Caco-2 (cell line): ENCODE results near the gene ITGAD. TPM values are rescaled to one million over a fixed set of nuclear protein-coding genes. Genes with fewer than 3 reads are reported as not detected.

Experiments used
- BruUV-seq: library from RNA; stranded (reverse); fragments of 400-500 nt; replicated peaks from 2 replicates; lab custom pipeline; 2021; lab: Mats Ljungman, UMichigan
- CTCF ChIA-PET: fragments of 300-600 bp; sonication (Branson Sonifier 250); formaldehyde crosslinking; loops from one replicate; lab custom pipeline; 2022; ENCODE audit warnings: antibody characterized with exemption; lab: Charles Lee
- POLR2A ChIA-PET: fragments of 300-600 bp; sonication (Branson Sonifier 250); formaldehyde crosslinking; loops from one replicate; lab custom pipeline; 2022; ENCODE audit warnings: antibody characterized with exemption; lab: Charles Lee
- DNase-seq, 2 experiments: peaks; one replicate each; pipeline versions ENCODE4 v3.0.0 to v3.0.0-alpha.2; 2020 to 2022
- H3K27me3 ChIP-seq: replicated peaks from 2 replicates; pipeline ENCODE4 v1.6.0; 2011; ENCODE audit warnings: low read length; ENCODE audit not compliant: control insufficient read depth, insufficient read depth
- H3K36me3 ChIP-seq: 2 replicates; pipeline ENCODE4 v1.5.1; 2011; ENCODE audit warnings: low read length; ENCODE audit not compliant: control insufficient read depth, insufficient read depth
- H3K4me1 ChIP-seq: fragments of 250-450 bp; sonication (Bioruptor Pico); 2 replicates; pipeline ENCODE4 v1.5.1; 2020; ENCODE audit warnings: mild to moderate bottlenecking
- H3K4me3 ChIP-seq: 2 replicates; pipeline ENCODE4 v1.5.1; 2011; ENCODE audit warnings: low read depth, mild to moderate bottlenecking, control low read depth, low read length
- H3K9me3 ChIP-seq: fragments of 250-450 bp; sonication (Bioruptor Pico); 2 replicates; pipeline ENCODE4 v1.5.1; 2020; ENCODE audit warnings: mild to moderate bottlenecking, moderate library complexity
- H3K27ac Mint-ChIP-seq: one replicate; pipeline ENCODE4 v1.8.0; 2022; ENCODE audit warnings: mixed read lengths; ENCODE audit not compliant: unreplicated experiment
- H3K27me3 Mint-ChIP-seq: one replicate; pipeline ENCODE4 v1.8.0; 2022; ENCODE audit warnings: mixed read lengths; ENCODE audit not compliant: insufficient read depth, unreplicated experiment
- H3K36me3 Mint-ChIP-seq: one replicate; pipeline ENCODE4 v1.8.0; 2022; ENCODE audit warnings: mild to moderate bottlenecking, mixed read lengths; ENCODE audit not compliant: insufficient read depth, unreplicated experiment
- H3K4me1 Mint-ChIP-seq: one replicate; pipeline ENCODE4 v1.8.0; 2022; ENCODE audit warnings: low read depth, mixed read lengths; ENCODE audit not compliant: unreplicated experiment
- H3K4me3 Mint-ChIP-seq: one replicate; pipeline ENCODE4 v1.8.0; 2022; ENCODE audit warnings: mild to moderate bottlenecking, moderate library complexity, mixed read lengths; ENCODE audit not compliant: unreplicated experiment
- H3K9me3 Mint-ChIP-seq: one replicate; pipeline ENCODE4 v1.8.0; 2022; ENCODE audit warnings: mixed read lengths; ENCODE audit not compliant: unreplicated experiment
- CTCF ChIP-seq, 2 experiments: fragments of 200-600 bp in 1 of 2; IDR thresholded peaks; 1 replicate in 1 of 2; 2 replicates in 1 of 2; pipeline versions ENCODE4 v1.5.1 to v1.8.0; 2011 to 2022; ENCODE audit warnings: antibody characterized with exemption in 1 of 2, control low read depth in 1 of 2, inconsistent platforms in 1 of 2, low read depth in 1 of 2, low read length in 1 of 2, mild to moderate bottlenecking in 1 of 2, moderate library complexity in 1 of 2; ENCODE audit not compliant: insufficient read depth in 1 of 2, severe bottlenecking in 1 of 2, unreplicated experiment in 1 of 2
- intact Hi-C: fragments of 100-400 bp; cut with micrococcal nuclease; formaldehyde crosslinking; loops from one replicate; pipeline ENCODE4 v1.10.0; 2022; ENCODE audit not compliant: unreplicated experiment
- total RNA-seq: library from RNA; stranded (reverse); gene quantifications from 2 replicates; pipeline ENCODE4 v1.2.3, GENCODE V29; 2022

The ITGAD gene
- total RNA-seq, 1 experiment from 2014 or later: not detected

GRCh38 chr16:31428279-31428597, 35.1 kb downstream of the ITGAD start, which contains the start of gene COX6A2:
TSS of gene COX6A2 (minus strand) at chr16:31428360. CDS start at chr16:31428325, 35 bp downstream.
- no peaks in the 10 kb centered on the region for H3K9me3 ChIP-seq
- intact Hi-C loops: loop anchor here (2.0 kb wide), 1 partner anchor 15 kb away; the partner anchor contains the start of gene ZNF843
- Mint-ChIP-seq H3K9me3 (no peaks in the 10 kb centered on the region), H3K27me3 (peaks cover 8% of the 10 kb centered on the region), H3K36me3 (no peaks in the 10 kb centered on the region), H3K4me1 (no peaks in the 10 kb centered on the region), H3K27ac (no peak within 1 kb of the TSS), H3K4me3 (no peak within 1 kb of the TSS)
- no TSS peak for BruUV-seq
- ChIA-PET CTCF (no interaction called here), POLR2A (no interaction called here)
- no peaks in the 10 kb centered on the region for H3K4me1 ChIP-seq
- H3K4me3 ChIP-seq: no peak within 1 kb of the TSS
- no peaks in the 10 kb centered on the region for H3K27me3 ChIP-seq
- DNase-seq: no peak
- TF ChIP-seq CTCF (IDR thresholded peaks at IDR 0.05; ENCODE audit: insufficient read depth in 1 of 2, low read depth in 1 of 2, low read length in 1 of 2, severe bottlenecking in 1 of 2, unreplicated experiment in 1 of 2): no peak
- no peaks in the 10 kb centered on the region for H3K36me3 ChIP-seq

DNA sequence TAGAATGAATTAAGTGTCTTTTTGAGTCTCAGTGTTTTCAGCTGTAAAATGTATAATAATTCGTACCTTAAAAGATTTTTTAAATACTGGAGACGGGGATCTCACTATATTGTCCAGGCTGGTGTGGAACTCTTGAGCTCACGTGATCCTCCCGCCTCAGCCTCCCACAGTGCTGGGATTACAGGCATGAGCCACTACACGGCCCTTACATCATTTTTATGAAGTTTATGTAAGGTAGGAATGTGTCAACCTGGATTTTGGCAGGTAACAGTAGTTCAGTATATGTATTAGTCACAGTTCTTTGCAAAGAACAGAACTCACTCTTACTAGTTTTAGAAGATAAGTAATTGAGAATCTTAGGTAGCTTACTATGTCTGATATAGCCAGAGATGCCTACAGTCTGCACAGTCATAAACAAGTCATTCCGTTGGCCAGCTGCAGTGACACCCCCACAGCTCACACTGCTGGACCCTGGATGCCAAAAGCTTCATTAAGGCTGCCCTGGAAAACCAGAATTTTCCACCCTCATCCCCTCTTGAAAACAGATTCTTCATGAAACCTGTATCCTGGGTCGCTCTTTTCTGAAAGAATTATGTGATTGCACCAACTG, 35.6 kb downstream of the ITGAD start:
- no peaks in the 10 kb centered on the region for H3K4me1 Mint-ChIP-seq
- H3K9me3 ChIP-seq: no peaks in the 10 kb centered on the region
- no peaks in the 10 kb centered on the region for H3K9me3 Mint-ChIP-seq
- intact Hi-C loops: loop anchor here (2.0 kb wide), 1 partner anchor 14 kb away; the partner anchor contains the start of gene ZNF843
- H3K4me1 ChIP-seq: no peaks in the 10 kb centered on the region
- no peaks in the 10 kb centered on the region for H3K36me3 Mint-ChIP-seq
- ChIA-PET CTCF (no interaction called here), POLR2A (no interaction called here)
- H3K27me3 ChIP-seq: no peaks in the 10 kb centered on the region
- no peak for TF ChIP-seq CTCF (IDR thresholded peaks at IDR 0.05; ENCODE audit: insufficient read depth in 1 of 2, low read depth in 1 of 2, low read length in 1 of 2, severe bottlenecking in 1 of 2, unreplicated experiment in 1 of 2)
- no peak overlapping the region for H3K27ac Mint-ChIP-seq
- no peaks in the 10 kb centered on the region for H3K36me3 ChIP-seq
- H3K4me3 Mint-ChIP-seq: no peak overlapping the region
- no TSS peak for BruUV-seq
- no peak overlapping the region for H3K4me3 ChIP-seq
- H3K27me3 Mint-ChIP-seq: peaks cover 8% of the 10 kb centered on the region
- DNase-seq: no peak

DNA sequence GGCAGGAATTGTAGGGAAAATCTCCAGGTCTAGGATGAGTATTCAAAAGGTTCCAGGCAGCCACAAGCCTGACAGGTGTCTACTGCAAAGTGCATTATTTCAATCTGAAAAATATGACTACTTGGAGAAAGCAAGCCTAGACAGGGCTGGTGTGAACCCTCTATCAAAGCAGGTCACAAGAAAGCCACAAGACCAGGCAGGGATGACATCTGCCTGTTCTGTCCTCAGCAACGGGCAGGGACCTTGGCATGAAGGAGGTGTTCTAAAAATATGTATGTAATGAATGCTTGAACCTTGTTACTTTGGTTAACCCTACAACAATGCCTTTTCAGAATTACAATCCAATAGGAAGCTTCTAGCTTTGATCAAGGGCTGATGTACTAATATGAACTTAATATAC, 36.2 kb downstream of the ITGAD start:
- Histone ChIP-seq H3K4me1 (no peaks in the 10 kb centered on the region), H3K4me3 (no peak overlapping the region), H3K27me3 (no peaks in the 10 kb centered on the region), H3K9me3 (no peaks in the 10 kb centered on the region), H3K36me3 (no peaks in the 10 kb centered on the region)
- no peak overlapping the region for H3K4me3 Mint-ChIP-seq
- no peak for DNase-seq
- intact Hi-C loops: loop anchor here (2.0 kb wide), 1 partner anchor 13 kb away; the partner anchor contains the start of gene ZNF843
- no peaks in the 10 kb centered on the region for H3K4me1 Mint-ChIP-seq
- ChIA-PET CTCF (interaction anchor here (1.2 kb wide), 1 partner anchor 29 kb away, joined by 3 read pairs; no protein-coding TSS in a partner anchor), POLR2A (no interaction called here)
- no peaks in the 10 kb centered on the region for H3K9me3 Mint-ChIP-seq
- no peak for TF ChIP-seq CTCF (IDR thresholded peaks at IDR 0.05; ENCODE audit: insufficient read depth in 1 of 2, low read depth in 1 of 2, low read length in 1 of 2, severe bottlenecking in 1 of 2, unreplicated experiment in 1 of 2)
- H3K27ac Mint-ChIP-seq: no peak overlapping the region
- H3K27me3 Mint-ChIP-seq: peaks cover 4% of the 10 kb centered on the region
- H3K36me3 Mint-ChIP-seq: no peaks in the 10 kb centered on the region
- no TSS peak for BruUV-seq
